Astrocyte of the cerebellum (primary cell): ENCODE results near the gene ITK.

Source experiments
- DNase-seq: peaks from one replicate; pipeline ENCODE4 v3.0.0-alpha.2; 2011; ENCODE audit warnings: low read depth
- H3K4me3 ChIP-seq: 2 replicates; pipeline ENCODE4 v1.5.1; 2011; ENCODE audit warnings: mild to moderate bottlenecking, low read depth, low read length, moderate library complexity
- CTCF ChIP-seq: IDR thresholded peaks from 2 replicates; pipeline ENCODE4 v1.5.1; 2012; ENCODE audit warnings: low read length, low read depth, moderate library complexity, mild to moderate bottlenecking; ENCODE audit errors: missing control alignments
- in situ Hi-C: cut with HindIII; loops from 2 replicates; pipeline ENCODE4 v1.10.0; 2017; ENCODE audit warnings: low sequenced_read_pairs

ITK gene

GRCh38 chr5:157214861-157215513 is 34.3 kb downstream of the ITK start:
- no peak for TF ChIP-seq CTCF
- no peak overlapping the region for H3K4me3 ChIP-seq
- in situ Hi-C loops, result no loop called here
- DNase-seq, result no peak

DNA sequence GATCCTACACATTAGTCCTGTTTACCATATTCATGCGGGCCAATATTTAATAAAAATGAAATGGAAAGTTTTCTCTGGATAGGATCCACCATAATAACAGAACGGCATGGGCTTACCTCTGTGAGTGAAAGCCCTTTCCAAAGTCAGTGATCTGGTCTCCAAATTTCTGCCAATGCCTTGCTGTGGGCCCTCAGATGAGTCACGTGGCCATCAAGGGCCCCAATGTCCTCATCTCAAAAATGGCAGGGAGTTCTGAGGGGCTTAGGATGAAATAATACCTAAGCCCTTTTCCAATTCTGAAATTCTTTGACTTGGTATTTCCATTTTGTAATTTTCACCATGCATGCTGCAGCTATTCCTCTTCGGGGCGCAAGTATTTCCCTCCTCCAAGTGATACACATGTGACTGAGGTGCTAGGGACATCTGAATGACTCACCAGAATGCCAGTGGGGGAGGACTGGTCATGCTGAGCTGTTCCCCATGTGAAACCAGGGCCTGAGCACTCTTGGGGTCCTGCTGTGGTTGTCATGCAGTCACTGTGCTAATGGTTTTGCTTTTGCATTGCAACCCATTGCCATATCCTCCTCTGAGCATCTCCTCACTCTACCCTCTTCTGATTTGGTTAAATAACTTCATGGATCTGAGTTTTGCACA is 35.0 kb downstream of the ITK start:
- TF ChIP-seq CTCF, result no peak
- no peak for DNase-seq
- H3K4me3 ChIP-seq, result no peak overlapping the region
- in situ Hi-C loops, result no loop called here

- in situ Hi-C loops, result no loop called here
- DNase-seq, result no peak
- TF ChIP-seq CTCF, result no peak
- no peak overlapping the region for H3K4me3 ChIP-seq
Observed at GRCh38 chr5:157216391-157217142, 35.9 kb downstream of the ITK start.

DNA sequence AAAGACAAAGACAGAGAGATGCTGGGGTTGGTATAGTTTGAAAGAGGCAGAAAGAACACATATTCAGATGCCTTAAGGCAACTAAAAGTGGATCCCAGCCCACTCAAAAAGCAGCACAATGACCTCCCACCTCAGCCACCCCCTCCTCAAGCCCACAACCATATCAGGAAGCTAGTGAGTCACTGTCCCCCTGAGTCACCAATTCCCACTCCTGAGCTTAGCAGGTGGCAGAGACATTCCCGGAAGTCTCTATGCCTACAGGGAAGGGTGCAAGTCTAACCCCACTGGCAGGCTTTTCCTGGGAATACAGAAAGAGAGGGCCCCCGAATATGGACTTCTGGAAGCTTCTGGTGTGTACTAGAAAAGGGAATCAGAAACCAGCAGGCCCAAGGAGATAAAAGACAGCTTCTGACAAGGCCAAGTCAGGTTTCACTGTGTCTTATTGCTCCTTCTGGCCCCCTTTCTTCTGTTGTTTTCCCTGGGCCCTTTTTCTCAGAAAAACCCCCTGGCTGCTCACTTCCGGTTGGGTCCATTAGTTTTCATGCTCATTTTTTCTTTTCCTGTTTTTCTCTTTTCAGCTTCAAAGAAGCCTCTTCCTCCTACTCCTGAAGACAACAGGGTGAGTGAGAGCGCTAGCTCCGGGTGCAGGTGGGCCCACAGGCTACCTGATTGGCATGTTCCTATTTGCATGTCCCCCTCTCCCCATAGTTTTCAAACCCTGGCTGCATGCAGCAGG is 36.8 kb downstream of the ITK start:
- H3K4me3 ChIP-seq, result no peak overlapping the region
- in situ Hi-C loops, result no loop called here
- TF ChIP-seq CTCF, result no peak
- no peak for DNase-seq

GRCh38 chr5:157219491-157220271 is 39.0 kb downstream of the ITK start:
- no peak for TF ChIP-seq CTCF
- DNase-seq, result no peak
- H3K4me3 ChIP-seq, result no peak overlapping the region
- in situ Hi-C loops, result no loop called here

- no peak for TF ChIP-seq CTCF
- DNase-seq, result no peak
- no peak overlapping the region for H3K4me3 ChIP-seq
- in situ Hi-C loops, result no loop called here
Observed at GRCh38 chr5:157221959-157222358, 41.3 kb downstream of the ITK start.
